GM12801 (cell line): ENCODE measurements around the gene B4GALT5.

Source experiments
- TF ChIP-seq, protein P1 (sequence below): IDR thresholded peaks from one replicate; pipeline ENCODE4 v1.5.1; 2011; ENCODE audit warnings: control low read depth; ENCODE audit not compliant: insufficient read length; ENCODE audit errors: extremely low read depth

The B4GALT5 gene

DNA sequence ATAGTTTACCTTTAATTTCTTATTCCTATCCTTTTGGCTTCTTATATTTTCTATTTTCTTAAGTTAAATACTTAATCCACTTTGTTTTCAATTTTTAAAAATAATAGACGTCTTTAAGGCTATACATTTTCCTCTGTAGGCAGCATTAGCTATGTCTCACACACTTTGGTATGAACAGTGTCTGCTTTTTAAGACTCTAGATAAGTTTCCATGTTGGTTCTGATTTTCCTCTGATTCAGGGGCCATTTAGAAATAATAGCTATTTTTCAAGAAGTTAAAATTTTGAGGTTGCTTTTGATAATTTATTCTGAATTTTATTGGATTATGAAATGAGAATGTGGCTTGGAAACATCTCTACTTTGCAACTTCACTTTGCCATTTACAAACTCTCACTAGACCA lies 91.4 kb downstream of the B4GALT5 start:
- TF ChIP-seq, protein P1, sequence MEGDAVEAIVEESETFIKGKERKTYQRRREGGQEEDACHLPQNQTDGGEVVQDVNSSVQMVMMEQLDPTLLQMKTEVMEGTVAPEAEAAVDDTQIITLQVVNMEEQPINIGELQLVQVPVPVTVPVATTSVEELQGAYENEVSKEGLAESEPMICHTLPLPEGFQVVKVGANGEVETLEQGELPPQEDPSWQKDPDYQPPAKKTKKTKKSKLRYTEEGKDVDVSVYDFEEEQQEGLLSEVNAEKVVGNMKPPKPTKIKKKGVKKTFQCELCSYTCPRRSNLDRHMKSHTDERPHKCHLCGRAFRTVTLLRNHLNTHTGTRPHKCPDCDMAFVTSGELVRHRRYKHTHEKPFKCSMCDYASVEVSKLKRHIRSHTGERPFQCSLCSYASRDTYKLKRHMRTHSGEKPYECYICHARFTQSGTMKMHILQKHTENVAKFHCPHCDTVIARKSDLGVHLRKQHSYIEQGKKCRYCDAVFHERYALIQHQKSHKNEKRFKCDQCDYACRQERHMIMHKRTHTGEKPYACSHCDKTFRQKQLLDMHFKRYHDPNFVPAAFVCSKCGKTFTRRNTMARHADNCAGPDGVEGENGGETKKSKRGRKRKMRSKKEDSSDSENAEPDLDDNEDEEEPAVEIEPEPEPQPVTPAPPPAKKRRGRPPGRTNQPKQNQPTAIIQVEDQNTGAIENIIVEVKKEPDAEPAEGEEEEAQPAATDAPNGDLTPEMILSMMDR: no peak

GRCh38 chr20:49620364-49621240 lies 93.1 kb downstream of the B4GALT5 start:
- TF ChIP-seq, protein P1: no peak

DNA sequence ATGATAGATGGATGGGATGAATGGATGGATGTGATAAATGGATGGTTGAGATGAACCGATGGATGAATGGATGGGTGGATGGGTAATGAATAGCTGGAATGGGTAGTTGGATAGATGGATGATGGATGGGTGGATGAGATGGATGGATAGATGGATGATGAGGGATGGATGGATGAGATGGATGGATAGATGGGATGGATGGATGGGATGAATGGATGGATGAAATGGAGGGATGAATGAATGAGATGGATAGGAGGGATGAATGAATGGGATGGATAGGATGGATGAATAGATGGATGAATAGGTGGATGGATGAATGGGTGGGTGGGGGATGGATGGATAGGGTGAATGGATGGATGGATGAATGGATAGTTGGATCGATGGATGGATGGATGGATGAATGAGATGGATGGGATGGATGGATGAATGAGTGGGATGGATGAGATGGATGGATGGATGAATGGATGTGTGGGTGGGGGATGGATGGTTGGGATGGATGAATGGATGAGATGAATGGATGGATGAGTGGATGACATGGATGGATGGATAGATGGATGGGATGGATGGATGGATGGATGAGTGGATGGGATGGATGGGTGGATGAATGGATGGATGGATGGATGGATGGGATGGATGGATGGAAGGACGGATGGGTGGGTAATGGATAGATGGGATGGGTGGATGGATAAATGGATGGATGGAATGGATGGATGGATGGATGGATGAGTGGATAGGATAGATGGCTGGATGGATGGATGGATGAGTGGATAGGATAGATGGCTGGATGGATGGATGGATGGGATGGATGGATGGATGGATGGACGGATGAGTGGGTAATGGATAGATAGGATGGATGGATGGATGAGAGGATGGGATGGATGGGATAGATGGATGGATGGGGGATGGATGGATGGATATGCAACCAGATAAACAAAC lies 94.3 kb downstream of the B4GALT5 start:
- TF ChIP-seq, protein P1: no peak

- TF ChIP-seq, protein P1: no peak
These were observed 95.4 kb downstream of the B4GALT5 start for GRCh38 chr20:49618289-49618688.

DNA sequence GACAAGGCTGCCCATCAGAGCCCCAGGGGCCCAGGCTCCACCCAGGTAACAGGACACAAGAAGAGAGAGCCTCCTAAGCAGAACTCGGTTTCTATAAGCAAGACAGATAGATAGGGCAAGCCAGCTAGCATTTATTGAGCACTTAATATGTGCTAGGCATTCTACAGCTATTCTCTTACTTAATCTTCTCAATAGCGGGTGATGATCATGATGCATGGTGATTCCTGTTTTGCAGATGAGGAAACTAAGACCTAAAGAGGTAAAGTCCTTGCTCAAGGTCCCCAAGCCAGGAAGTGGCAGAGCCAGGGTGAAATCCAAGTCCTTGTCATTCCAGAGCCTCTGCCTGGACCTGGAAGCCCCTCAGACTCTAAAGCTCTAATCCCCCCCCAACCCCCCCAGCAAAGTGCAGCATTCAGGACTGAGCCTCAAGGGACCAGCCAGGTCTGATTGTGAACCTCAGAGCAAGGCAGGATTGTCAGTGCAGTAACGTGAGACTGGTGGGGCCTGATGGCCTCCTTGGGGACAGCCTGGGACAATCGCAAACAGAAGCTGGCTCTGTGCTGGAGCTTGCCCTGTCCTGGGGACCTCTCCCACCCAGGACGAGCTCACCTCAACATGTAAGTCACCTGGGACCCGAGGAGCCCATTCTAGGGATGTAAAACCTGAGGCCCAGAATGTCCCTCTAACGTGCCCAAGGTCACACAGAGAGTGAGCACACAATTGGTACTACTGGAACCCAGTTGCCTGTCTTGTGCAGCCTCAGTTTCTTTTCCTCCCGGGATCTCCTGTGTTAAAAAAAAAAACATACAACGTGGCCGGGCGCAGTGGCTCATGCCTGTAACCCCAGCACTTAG lies 97.3 kb downstream of the B4GALT5 start:
- TF ChIP-seq, protein P1: no peak

- TF ChIP-seq, protein P1: no peak
These were observed 98.1 kb downstream of the B4GALT5 start for GRCh38 chr20:49615401-49616153.
